T-helper 1 cell treated with Interleukin-12 subunit alpha and Interleukin-12 subunit beta and Interleukin-4 antibody, amounts not matched to agents 30 μg/mL and 1 μg/mL, for 36 hours (primary cell): ENCODE data around the gene BORCS5.
"Not testable (repeated sequence)": the region's sequence is repeated elsewhere in the genome, so short reads cannot be mapped to it uniquely, and the experiment has no call there.

Source experiments
- H3K27ac Mint-ChIP-seq: one replicate; pipeline ENCODE4 v1.8.0; 2021; ENCODE audit warnings: mild to moderate bottlenecking, mixed read lengths
- H3K27me3 Mint-ChIP-seq: one replicate; pipeline ENCODE4 v1.8.0; 2021; ENCODE audit warnings: low read depth, mixed read lengths
- H3K36me3 Mint-ChIP-seq: one replicate; pipeline ENCODE4 v1.8.0; 2021; ENCODE audit warnings: low read depth, mixed read lengths
- H3K4me1 Mint-ChIP-seq: one replicate; pipeline ENCODE4 v1.8.0; 2021; ENCODE audit warnings: low read depth, mixed read lengths
- H3K4me3 Mint-ChIP-seq: one replicate; pipeline ENCODE4 v1.8.0; 2021; ENCODE audit warnings: mild to moderate bottlenecking, moderate library complexity, mixed read lengths
- H3K9me3 Mint-ChIP-seq: one replicate; pipeline ENCODE4 v1.8.0; 2021; ENCODE audit warnings: mixed read lengths

BORCS5 gene

DNA sequence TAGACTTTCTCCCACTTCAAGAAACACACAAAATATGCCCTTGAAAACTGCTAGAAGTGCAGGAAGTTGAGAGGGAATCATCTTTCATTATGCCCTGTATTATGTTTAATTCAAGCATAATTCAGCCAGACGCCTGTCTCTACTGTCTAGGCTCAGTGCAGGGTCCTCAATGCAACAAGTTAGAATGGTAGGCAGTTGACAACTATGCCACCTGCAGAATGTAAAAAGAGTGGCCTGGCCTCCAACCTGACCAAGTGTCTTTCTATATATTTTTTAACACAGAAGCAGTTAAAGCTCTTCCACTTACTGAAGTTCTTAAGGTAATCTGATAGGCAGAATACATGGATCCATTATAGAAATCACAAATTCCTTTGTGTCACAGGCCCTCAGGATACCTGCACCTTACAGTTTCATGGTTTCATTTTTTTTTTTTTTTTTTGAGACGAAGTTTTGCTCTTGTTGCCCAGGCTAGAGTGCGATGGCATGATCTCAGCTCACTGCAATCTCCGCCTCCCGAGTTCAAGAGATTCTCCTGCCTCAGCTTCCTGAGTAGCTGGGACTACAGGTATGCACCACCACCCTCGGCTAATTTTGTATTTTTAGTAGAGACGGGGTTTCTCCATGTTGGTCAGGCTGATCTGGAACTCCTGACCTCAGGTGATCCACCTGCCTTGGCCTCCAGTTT, 145.4 kb downstream of the BORCS5 start:
- not testable (repeated sequence) for H3K27ac Mint-ChIP-seq, H3K9me3 Mint-ChIP-seq, H3K27me3 Mint-ChIP-seq, H3K4me3 Mint-ChIP-seq
- H3K36me3 Mint-ChIP-seq, result peaks cover 18% of the 10 kb centered on the region
- H3K4me1 Mint-ChIP-seq, result peaks cover 50% of the 10 kb centered on the region

DNA sequence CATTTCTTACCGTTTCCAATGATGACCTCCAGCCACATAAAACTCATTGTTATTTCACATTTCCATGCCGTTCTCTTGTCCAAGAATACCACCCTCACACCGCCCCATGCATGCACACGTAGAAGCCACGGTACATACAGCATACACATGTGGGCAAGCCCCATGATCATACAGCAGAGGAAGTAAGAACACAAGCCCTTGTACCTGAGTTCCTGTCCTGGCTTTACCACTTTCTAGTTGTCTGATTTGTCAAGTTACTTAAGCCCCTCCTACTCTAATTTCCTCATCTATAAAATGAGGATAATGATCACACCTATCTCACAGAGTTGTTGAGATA, 145.9 kb downstream of the BORCS5 start:
- H3K4me3 Mint-ChIP-seq, result no peak overlapping the region
- H3K36me3 Mint-ChIP-seq, result peaks cover 17% of the 10 kb centered on the region
- H3K4me1 Mint-ChIP-seq, result peaks cover 50% of the 10 kb centered on the region
- H3K9me3 Mint-ChIP-seq, result no peaks in the 10 kb centered on the region
- no peaks in the 10 kb centered on the region for H3K27me3 Mint-ChIP-seq
- peak overlapping the region; percentile 89 for H3K27ac Mint-ChIP-seq

DNA sequence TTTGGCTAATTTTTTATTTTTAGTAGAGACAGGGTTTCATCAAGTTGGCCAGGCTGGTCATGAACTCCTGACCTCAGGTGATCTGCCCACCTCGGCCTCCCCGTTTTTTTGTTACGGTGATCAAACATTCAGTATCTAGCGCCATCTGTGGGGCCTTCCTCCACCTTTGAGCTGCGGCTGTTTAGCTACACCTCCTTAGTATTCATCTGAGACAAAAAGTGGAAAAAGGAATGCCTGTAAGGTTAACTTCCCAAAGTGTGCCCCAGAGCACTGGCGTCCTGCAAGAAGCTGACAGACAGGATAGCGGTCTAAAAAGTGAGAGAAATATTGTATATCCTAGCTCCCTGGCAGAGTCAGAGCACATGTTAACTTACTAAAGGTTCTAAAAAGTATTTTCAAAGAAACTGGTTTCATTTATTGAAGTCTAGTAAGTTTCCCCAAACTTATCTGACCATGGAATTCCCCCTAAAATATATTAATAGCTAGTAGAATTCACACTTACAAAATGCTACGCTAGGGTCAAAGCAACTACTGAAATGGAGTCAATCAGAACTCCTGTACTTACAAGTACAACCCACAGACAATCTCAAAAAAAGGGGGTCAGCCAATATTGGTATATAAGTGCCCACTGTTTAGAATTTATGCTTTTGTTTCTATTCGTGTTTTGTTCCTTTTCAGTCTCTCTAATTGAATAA, 146.7 kb downstream of the BORCS5 start:
- Mint-ChIP-seq H3K27me3 (no peaks in the 10 kb centered on the region), H3K4me1 (peaks cover 50% of the 10 kb centered on the region), H3K4me3 (no peak overlapping the region), H3K27ac (peak overlapping the region; percentile 67), H3K9me3 (no peaks in the 10 kb centered on the region), H3K36me3 (peaks cover 19% of the 10 kb centered on the region)

DNA sequence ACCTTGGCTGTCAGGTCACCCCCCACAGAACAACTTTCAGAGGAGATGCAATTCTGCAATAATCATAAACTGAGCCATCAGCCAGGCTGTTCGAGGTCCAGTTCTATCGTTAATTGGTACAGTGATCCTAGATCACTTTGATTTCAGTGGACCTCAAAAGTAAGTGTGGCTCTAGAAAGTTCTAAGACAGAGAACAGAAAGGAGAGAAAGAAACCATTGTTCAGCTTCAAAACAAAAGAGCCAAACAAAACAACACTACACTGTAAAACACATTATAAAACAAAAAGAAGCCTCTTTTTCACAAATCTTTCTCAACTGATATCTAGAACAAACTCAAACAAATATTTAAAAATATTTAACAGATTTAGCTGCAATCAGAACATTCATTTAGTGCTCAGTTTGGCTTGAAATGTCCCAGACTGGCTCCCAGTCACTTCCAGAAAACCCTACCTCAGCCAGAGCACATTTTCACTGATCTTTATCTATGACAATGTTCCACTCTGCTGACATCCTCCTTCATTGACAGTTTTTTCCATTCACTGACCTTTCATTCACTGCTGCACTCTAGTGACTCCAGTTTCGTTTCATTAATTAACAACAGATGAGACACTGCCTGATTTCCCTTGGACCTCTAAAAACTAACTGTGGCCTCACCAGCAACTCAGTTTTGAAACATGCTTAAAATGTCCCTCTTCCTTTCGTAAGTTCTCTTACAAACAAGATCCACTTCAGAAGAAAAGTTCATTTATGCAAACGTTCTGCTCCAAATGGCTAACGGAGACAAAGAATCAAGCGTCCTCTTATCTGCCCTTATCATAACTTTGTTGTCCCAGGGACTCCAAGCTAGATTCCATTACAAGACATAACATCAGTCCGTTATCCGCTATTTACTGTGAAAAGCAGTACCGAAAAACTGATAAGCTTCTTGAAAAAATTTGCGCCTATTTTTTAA, 148.9 kb downstream of the BORCS5 start:
- peak overlapping the region; percentile 22 for H3K4me3 Mint-ChIP-seq

DNA sequence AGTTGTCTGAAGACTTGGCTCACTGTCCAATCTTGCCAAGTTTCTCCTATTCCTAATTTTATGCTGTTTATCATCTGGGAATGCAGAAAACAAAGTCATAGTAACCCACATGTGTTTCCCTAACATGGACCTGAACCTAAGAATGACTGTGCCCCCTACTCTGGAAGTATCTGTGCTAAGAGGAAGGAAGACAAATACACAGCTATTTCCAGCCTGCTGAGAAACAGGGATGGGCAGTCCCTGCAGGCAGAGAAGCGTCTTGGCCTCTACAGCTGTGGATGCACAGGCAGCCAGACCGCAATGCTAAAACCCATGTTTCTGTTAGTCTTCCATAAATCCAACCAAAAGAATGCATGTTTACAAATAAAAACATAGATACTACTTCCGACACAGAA, 149.6 kb downstream of the BORCS5 start:
- Mint-ChIP-seq H3K9me3 (no peaks in the 10 kb centered on the region), H3K4me3 (no peak overlapping the region), H3K27me3 (no peaks in the 10 kb centered on the region), H3K4me1 (peaks cover 40% of the 10 kb centered on the region), H3K36me3 (peaks cover 7% of the 10 kb centered on the region), H3K27ac (peak overlapping the region; percentile 68)

More for the DNA sequence above, 148.9 kb downstream of the BORCS5 start:
- H3K27ac Mint-ChIP-seq, result peak overlapping the region; percentile 68
- peaks cover 12% of the 10 kb centered on the region for H3K36me3 Mint-ChIP-seq
- H3K27me3 Mint-ChIP-seq, result no peaks in the 10 kb centered on the region
- no peaks in the 10 kb centered on the region for H3K9me3 Mint-ChIP-seq
- peaks cover 45% of the 10 kb centered on the region for H3K4me1 Mint-ChIP-seq

DNA sequence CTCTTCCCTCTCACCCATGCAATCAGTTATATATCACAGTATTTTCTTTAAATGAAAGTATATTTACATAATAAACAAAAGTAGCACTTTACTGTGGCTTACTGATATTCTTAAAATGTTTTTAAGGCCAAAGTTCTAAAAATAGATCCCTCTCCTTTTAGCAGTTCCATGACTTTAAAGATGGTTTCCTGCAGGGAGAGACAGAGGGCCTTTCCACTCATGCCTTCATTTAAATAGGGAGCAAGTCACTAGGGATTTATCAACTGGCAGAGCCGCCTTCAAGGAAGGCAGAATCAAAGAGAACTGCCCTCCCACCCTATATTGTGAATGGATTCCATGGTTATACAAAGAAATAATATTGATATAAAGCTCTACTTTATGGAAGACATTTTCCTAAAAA, 150.2 kb downstream of the BORCS5 start:
- no peak overlapping the region for H3K4me3 Mint-ChIP-seq
- H3K4me1 Mint-ChIP-seq, result peaks cover 38% of the 10 kb centered on the region
- H3K27ac Mint-ChIP-seq, result peak overlapping the region; percentile 46
- H3K27me3 Mint-ChIP-seq, result no peaks in the 10 kb centered on the region
- peaks cover 7% of the 10 kb centered on the region for H3K36me3 Mint-ChIP-seq
- H3K9me3 Mint-ChIP-seq, result no peaks in the 10 kb centered on the region

DNA sequence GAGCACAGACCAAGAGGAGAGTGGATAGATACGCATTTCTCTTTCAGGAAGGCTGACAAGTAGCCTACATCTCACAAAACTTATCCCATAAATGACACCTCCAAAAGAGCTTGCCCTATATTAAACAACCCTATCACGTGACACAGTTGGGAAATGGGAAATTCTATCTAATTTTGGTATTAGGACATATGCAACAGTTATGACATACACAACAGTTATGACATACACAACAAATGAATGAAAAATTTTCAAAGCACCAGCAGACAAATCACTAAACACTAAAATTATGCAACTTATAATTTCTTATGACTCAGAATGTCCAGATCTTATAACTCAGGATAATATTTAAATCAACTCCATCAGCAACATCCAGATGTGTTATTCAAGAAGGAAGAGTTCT, 151.7 kb downstream of the BORCS5 start:
- H3K4me3 Mint-ChIP-seq, result no peak overlapping the region
- no peaks in the 10 kb centered on the region for H3K27me3 Mint-ChIP-seq
- H3K36me3 Mint-ChIP-seq, result peaks cover 9% of the 10 kb centered on the region

DNA sequence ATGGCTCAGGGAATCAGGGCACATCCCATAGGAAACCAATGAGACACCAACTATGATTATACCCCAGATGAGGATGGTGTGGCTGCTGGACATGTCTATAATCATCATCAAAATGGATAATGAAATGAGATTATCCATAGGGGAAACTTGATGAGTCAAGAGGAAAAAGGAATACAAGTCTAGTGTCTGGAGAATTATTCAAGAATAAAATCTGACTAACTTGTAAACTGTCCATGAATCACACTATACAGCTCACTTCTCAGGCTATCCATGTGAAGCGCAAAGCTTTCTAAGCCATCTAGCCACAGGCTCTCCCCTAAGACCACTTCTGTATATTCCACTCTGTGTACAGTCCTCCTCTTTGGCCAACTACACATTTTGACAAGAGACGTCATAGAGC, 153.3 kb downstream of the BORCS5 start:
- H3K9me3 Mint-ChIP-seq, result no peaks in the 10 kb centered on the region
- peaks cover 29% of the 10 kb centered on the region for H3K4me1 Mint-ChIP-seq
- H3K27me3 Mint-ChIP-seq, result no peaks in the 10 kb centered on the region
- H3K4me3 Mint-ChIP-seq, result no peak overlapping the region
- no peak overlapping the region for H3K27ac Mint-ChIP-seq
- H3K36me3 Mint-ChIP-seq, result peaks cover 17% of the 10 kb centered on the region

More for the DNA sequence above, 151.7 kb downstream of the BORCS5 start:
- Mint-ChIP-seq H3K27ac (no peak overlapping the region), H3K9me3 (no peaks in the 10 kb centered on the region), H3K4me1 (peaks cover 28% of the 10 kb centered on the region)

DNA sequence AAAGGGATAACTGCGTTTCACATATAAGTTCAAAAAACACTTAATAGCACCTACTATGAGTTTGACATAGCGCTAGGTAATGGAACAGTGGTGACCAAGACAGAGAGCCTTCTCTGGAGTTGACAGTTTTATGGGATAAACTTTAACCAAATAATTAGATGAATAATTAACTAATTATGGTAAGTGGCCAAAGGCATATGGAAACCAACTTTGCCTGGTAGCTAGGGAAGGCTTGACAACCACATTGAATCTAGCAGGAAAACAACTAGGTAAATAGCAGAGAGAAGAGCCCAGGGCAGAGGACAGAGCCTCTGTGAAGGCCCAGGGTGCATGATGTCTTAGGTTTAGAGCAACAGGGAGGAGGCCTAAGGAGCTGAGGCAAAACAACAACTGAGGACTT, 153.7 kb downstream of the BORCS5 start:
- Mint-ChIP-seq H3K27me3 (no peaks in the 10 kb centered on the region), H3K4me1 (peaks cover 25% of the 10 kb centered on the region), H3K36me3 (peaks cover 21% of the 10 kb centered on the region), H3K9me3 (no peaks in the 10 kb centered on the region), H3K27ac (no peak overlapping the region), H3K4me3 (no peak overlapping the region)

DNA sequence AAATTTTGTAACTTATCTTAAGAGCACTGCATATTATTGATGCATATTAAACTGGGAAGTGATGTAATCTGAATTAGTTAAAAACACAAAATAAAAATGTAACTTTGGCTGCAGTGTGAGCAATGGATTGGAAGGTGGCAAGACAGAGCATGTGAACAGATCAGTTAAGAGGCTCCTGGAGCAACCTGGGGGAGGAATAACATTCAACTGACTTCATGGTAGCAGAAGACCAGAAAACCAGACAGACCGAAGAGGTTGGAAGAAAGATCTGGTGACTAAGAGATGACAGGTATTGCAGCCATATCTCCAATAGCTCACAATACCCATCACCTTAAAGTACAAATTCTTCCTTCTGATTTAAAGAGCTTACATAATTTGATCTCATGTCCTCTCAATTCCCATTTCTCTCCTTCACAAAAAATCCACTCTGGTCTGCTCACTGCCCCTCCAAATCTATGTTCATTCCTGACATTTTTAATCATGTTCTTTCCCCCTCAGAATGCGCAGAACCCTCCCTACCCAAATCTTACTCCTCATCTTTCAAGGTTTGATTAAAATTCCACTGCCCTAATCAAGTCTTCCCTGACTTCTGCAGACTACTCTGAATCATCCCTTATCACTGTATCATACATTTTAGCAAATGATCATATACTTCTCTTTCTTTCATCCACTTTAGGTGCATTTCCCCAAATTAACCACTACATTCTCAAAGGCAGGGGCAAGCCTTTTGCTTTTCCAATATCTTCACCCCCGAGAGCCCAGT, 154.3 kb downstream of the BORCS5 start:
- H3K27ac Mint-ChIP-seq, result no peak overlapping the region
- no peaks in the 10 kb centered on the region for H3K27me3 Mint-ChIP-seq
- peaks cover 21% of the 10 kb centered on the region for H3K36me3 Mint-ChIP-seq
- H3K4me3 Mint-ChIP-seq, result no peak overlapping the region
- peaks cover 19% of the 10 kb centered on the region for H3K4me1 Mint-ChIP-seq
- no peaks in the 10 kb centered on the region for H3K9me3 Mint-ChIP-seq

DNA sequence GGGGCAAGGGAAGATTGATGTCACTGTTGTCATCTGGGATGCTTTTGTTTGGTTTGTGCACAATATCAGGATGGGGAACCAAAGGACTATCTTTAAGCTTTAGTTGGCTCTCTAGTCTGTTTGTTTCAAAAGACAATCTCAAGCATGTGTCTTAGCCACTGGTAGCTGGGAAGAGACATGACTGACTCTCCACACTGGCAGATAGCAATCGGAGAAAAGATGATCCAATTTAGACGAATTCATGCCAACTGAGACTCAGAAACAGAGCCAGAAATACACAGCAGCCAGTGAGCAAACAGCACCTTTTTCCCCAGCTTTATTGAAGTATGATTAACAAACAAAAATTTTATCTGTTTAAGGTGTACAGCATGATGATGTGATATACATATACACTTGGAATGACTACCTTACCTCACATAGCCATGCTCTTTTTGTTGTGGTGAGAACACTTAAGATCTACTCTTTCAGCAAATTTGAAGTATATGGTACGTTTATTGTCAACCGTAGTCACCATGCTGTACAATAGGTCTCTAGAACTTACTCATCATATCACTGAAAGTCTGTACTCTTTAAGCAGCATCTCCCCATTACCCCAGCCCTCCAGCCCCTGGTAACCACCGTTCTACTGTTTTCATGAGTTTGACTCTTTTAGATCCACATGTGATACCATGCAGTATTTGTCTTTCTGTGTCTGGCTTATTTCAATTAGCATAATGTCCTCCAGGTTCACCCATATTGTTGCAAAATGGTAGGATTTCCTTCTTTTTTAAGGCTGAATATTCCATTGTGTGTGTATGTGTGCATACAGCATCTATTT, 155.2 kb downstream of the BORCS5 start:
- H3K27me3 Mint-ChIP-seq, result no peaks in the 10 kb centered on the region
- peaks cover 24% of the 10 kb centered on the region for H3K36me3 Mint-ChIP-seq
- H3K27ac Mint-ChIP-seq, result no peak overlapping the region
- peaks cover 10% of the 10 kb centered on the region for H3K4me1 Mint-ChIP-seq
- no peak overlapping the region for H3K4me3 Mint-ChIP-seq
- no peaks in the 10 kb centered on the region for H3K9me3 Mint-ChIP-seq

DNA sequence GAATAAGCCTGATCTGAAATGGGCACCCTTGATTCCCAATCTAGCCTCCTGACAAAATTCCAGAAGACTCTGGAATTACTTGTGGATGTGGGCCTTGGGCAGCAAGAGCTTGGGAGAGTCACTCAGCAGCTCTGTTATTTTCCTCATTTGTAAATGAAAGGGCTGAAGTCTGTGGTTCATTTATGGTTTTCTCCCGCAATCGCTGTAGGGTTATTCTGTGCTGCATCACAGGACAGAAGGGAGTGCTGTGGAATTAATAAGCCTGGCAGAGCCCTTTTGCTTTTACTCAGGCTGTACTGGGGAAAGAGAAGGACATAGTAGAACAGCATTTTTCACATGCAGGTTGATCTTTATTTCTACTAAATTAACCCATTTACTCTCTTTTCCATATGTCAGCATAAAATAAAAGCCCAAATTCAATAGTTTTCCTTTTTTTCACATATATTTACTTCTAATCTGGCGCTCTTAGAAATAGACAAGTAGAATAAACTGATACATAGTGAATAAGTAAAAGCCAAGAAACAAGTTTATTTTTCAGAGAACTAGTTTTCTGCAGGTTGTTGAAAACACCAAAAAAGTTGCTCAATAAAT, 156.6 kb downstream of the BORCS5 start:
- no peak overlapping the region for H3K27ac Mint-ChIP-seq

DNA sequence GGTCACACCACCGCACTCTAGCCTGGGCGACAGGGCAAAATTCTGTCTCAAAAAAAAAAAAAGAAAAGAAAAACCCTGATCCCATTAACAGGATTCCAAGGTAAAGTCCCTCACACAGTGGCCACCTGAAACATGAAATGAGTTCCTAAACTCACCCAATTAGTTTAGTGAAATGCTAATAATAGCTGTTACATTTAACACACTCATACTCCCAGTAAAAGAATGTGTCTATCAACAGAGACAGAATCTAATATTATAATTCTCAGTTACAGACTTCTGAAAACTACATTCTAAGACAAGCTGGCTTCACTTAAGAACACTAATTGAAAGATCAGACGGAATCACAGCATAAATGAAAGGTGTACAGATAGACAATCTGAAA, 161.6 kb downstream of the BORCS5 start:
- Mint-ChIP-seq H3K27ac (no peak overlapping the region), H3K4me1 (peaks cover 22% of the 10 kb centered on the region), H3K9me3 (no peaks in the 10 kb centered on the region), H3K4me3 (no peak overlapping the region), H3K27me3 (no peaks in the 10 kb centered on the region), H3K36me3 (peaks cover 64% of the 10 kb centered on the region)

More for the DNA sequence above, 156.6 kb downstream of the BORCS5 start:
- no peaks in the 10 kb centered on the region for H3K9me3 Mint-ChIP-seq
- H3K27me3 Mint-ChIP-seq, result no peaks in the 10 kb centered on the region
- H3K4me3 Mint-ChIP-seq, result no peak overlapping the region
- peaks cover 11% of the 10 kb centered on the region for H3K4me1 Mint-ChIP-seq
- H3K36me3 Mint-ChIP-seq, result peaks cover 35% of the 10 kb centered on the region
